Renal cortical epithelial cell (primary cell): ENCODE measurements around the gene ANXA3. TPM values are rescaled to one million over a fixed set of nuclear protein-coding genes. Genes with fewer than 3 reads are reported as not detected.
A peak's percentile ranks its signal among the peaks of the same experiment; 100 is the strongest.
"Not testable (repeated sequence)": the region's sequence is repeated elsewhere in the genome, so short reads cannot be mapped to it uniquely, and the experiment has no call there.

Experiments used
- DNase-seq: peaks from one replicate; pipeline ENCODE4 v3.0.0-alpha.2; 2011; ENCODE audit warnings: low read depth
- total RNA-seq: library from RNA; depleted of rRNA; stranded (reverse); fragments of >200 nt; gene quantifications from 2 replicates; pipeline ENCODE4 v1.2.3, GENCODE V29; 2014

ANXA3 gene
- total RNA-seq, 1 donor from 2014 or later, result 195 TPM

GRCh38 chr4:78571804-78572203 is 20.2 kb downstream of the ANXA3 start:
- no peak for DNase-seq

GRCh38 chr4:78578674-78579425 is 27.3 kb downstream of the ANXA3 start:
- DNase-seq, result no peak

GRCh38 chr4:78581618-78582017 is 30.0 kb downstream of the ANXA3 start:
- no peak for DNase-seq

GRCh38 chr4:78584863-78585547 is 33.4 kb downstream of the ANXA3 start:
- no peak for DNase-seq

- DNase-seq, result no peak
Measured at GRCh38 chr4:78585633-78586032, 34.1 kb downstream of the ANXA3 start.

GRCh38 chr4:78588894-78589545 is 37.5 kb downstream of the ANXA3 start:
- DNase-seq, result peak; percentile 20

DNA sequence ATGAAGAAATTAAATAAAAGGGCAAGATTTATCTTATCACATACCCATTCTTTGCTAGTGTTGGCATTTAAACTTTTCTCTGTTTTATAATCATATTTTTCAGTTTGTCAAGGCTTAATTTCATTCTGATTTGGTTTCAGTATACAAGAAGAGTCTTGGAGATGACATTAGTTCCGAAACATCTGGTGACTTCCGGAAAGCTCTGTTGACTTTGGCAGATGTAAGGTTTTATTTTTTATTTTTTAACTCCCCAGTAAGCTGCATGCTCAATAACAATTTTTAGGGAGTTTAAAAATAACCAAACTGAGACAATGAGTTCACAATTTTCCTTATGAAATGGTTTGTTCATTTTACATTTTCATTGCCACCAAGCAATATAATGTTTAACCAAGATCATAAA is 39.8 kb downstream of the ANXA3 start:
- no peak for DNase-seq

GRCh38 chr4:78592088-78592783 is 40.7 kb downstream of the ANXA3 start:
- DNase-seq, result no peak

DNA sequence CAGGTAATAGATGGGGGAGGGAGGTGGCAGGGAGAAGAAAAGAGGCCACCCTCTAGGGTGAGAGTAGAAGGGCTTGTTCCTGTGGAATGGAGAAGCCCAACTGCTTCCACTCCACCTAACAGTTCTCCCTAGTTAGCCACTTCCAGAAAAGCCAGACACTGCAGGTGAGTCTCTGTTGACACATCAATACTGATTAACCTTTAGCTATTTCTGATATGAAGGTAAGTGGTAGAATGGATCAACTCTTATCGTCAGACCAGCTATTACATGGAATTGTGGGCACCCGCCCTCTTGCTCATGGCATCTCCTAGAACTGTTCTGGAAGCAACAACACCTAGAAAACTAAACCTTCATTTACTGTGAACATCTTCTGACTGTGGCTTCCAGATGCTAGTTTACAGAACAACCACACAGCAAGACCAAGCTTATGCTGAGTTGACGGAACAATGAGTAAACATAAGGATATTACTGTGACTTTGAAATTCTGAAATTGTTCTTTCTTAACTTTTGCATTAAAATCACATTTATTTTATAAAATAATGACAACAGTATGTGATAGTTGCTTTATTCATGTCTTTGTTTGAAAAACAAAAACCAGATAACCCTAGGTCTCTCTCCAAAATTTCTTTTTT is 44.7 kb downstream of the ANXA3 start:
- DNase-seq, result no peak

DNA sequence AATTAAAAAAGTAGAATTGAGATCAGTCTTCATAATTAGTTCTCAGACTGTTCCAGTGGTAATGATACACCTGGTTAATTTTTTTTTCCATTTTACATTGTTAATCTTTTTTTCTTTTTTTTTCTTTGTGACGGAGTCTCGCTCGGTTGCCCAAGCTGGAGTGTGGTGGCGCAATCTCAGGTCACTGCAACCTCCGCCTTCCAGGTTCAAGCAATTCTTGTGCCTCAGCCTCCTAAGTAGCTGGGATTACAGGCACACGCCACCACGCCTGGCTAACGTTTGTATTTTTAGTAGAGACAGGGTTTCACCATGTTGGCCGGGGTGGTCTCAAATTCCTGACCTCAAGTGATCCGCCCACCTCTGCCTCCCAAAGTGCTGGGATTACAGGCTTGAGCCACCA is 46.9 kb downstream of the ANXA3 start:
- DNase-seq, result not testable (repeated sequence)

GRCh38 chr4:78599147-78599546 is 47.6 kb downstream of the ANXA3 start:
- no peak for DNase-seq

DNA sequence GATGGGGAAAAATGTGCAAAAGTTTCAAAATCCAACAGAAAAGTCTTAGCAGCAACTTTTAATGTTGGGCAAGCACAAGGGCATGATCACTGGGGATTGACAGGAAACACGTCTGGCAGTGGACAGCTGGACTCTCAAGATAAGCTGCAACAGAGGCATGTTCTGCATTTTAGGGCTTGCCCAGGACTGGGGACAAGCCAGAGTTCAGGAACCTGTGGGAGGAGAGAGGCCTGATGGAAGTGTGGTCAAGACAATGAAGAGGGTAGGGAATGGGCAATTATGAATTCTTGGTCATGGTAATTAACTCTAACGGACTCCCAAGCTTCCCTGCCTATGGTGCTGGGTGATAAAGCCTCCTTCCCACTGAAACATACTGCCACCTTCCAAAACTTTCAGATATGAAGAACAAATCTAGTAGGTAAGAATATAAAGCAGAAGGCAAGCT is 48.4 kb downstream of the ANXA3 start:
- DNase-seq, result no peak

- no peak for DNase-seq
Measured at GRCh38 chr4:78601013-78601412, 49.4 kb downstream of the ANXA3 start.

- no peak for DNase-seq
Measured at GRCh38 chr4:78602334-78602733, 50.8 kb downstream of the ANXA3 start.

DNA sequence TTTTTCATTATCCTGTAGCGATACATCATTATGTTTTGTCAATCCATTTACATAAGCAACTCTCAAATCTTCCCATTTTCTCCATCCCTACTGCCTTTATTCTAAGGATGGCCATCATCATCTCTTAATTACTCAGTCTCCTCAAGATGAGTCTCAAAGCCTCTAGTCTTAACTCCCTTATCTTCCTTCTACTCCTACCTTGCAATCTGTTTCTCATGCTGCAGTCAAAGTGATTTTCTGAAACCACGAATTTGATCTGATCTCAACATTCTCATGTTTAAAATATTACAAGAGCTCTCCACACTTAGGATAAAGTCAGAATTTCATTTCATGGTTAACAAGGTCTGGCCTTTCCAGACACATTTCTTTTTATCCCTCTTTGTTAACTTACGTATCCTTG is 51.8 kb downstream of the ANXA3 start:
- no peak for DNase-seq

DNA sequence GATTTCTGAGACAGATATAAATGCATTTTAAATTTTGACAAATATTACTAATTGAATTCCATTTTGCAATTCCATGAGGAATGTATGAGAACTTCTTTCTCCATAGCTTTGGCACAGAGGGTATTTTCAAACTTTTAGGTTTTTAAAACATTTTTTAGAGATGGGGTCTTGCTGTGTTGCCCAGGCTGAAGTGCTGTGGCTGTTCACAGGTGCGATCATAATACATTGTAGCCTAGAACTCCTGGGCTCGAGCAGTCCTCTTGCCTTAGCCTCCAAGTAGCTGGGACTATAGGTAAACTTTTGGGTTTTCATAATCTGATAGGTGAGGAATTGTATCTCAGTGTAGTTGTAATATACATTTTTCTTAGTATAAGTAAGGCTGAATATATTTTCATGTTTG is 53.4 kb downstream of the ANXA3 start:
- DNase-seq, result no peak

DNA sequence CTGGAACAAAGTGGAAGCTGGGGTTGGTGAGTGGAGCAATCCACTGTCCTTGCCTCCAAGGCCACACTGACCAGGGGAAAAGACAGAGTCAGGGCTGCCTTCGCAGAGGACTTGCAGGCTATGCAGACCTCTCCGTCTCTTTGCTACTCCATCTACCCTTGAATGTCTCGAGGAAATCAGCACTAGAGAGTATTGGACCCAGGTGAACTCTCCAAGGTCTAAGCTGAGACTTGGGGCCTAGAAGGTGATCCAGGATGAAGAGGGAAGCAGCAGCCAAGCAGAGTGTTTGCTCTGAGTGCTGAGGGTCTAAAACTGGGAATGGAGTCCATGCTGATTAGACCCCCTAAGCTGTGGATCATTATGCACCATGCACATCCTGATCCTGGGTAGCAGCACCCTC is 54.5 kb downstream of the ANXA3 start:
- no peak for DNase-seq

- no peak for DNase-seq
Measured at GRCh38 chr4:78606530-78607095, 55.0 kb downstream of the ANXA3 start.

DNA sequence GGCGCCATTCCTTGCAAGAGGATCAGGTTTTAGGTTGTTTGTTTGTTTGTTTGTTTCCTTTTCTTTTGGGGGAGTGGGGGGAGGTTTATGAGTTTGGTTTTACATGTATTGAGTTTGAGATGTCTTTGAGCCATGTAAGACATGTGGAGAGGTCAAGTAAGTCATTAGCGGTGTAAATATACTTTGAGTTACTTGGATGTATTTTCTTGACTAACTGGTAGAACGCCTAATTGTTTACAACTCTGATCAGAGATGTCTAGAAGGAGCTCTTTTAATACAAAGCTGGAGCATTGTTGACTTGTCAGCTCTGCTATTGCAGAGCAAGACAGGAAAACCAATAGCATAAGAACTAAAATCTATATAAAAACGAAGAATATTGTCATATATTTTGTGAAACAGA is 57.1 kb downstream of the ANXA3 start:
- DNase-seq, result no peak

- DNase-seq, result no peak
Measured at GRCh38 chr4:78609580-78609979, 58.0 kb downstream of the ANXA3 start.

DNA sequence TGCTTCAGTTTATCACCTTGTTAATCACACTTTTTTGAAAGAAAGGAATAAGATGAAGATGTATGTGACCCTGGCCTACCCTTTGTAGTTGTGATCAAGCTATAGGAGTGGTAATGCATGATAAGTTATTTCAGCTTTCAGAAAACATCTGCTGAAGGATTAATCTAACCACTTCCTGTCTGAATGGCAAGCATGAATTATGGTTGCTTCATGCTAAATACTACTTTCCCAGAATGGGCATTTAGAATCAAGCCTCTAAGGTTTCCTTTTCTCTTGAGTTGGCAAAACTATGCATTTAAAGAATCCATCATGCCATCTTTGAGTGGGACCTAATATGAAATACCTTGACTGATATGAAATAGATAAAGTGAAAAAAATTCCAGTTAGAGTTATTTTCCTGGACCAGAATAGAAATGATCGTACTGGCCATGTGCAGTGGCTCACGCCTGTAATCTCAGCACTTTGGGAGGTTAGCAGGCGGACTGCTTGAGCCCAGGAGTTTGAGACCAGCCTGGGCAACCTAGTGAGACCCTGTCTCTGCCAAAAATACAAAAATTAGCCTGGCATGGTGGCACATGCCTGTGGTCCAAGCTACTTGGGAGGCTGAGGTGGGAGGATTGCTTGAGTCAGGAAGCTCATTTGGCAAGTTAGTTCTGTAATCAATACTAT is 59.1 kb downstream of the ANXA3 start:
- no peak for DNase-seq
